HL-60 (cell line): ENCODE measurements around the gene GDF7.

Experiments used
- DNase-seq, 2 experiments: peaks; one replicate each; pipeline ENCODE4 v3.0.0-alpha.2; 2010 to 2020; ENCODE audit warnings: low read depth in 1 of 2, low spot score in 1 of 2
- H3K27ac ChIP-seq: fragments of 250-450 bp; sonication (Bioruptor Pico); replicated peaks from 2 replicates; pipeline ENCODE4 v1.5.1; 2020; ENCODE audit warnings: mild to moderate bottlenecking, moderate library complexity
- H3K27me3 ChIP-seq: fragments of 250-450 bp; sonication (Bioruptor Pico); 2 replicates; pipeline ENCODE4 v1.5.1; 2021; ENCODE audit warnings: mild to moderate bottlenecking, moderate library complexity; ENCODE audit not compliant: insufficient read depth, poor library complexity, severe bottlenecking
- H3K4me3 ChIP-seq: replicated peaks from 2 replicates; pipeline ENCODE4 v1.5.1; 2011; ENCODE audit warnings: mild to moderate bottlenecking, control low read depth, low read length; ENCODE audit not compliant: insufficient read depth
- CTCF ChIP-seq: IDR thresholded peaks from one replicate; pipeline ENCODE4 v1.5.1; 2011; ENCODE audit warnings: low read length, control low read depth, inconsistent platforms; ENCODE audit not compliant: insufficient read depth
- GABPA ChIP-seq: IDR thresholded peaks from 2 replicates; pipeline ENCODE4 v1.6.1; 2012; ENCODE audit warnings: low read depth
- POLR2AphosphoS5 ChIP-seq: IDR thresholded peaks from 2 replicates; pipeline ENCODE4 v1.6.1; 2012; ENCODE audit warnings: low read depth
- REST ChIP-seq: IDR thresholded peaks from 2 replicates; pipeline ENCODE4 v1.6.1; 2012; ENCODE audit warnings: low read depth; ENCODE audit not compliant: insufficient replicate concordance
- SPI1 ChIP-seq: IDR thresholded peaks from 2 replicates; pipeline ENCODE4 v1.6.1; 2012; ENCODE audit warnings: low read depth, mild to moderate bottlenecking, borderline replicate concordance

GDF7 gene

GRCh38 chr2:20680744-20681375, 13.9 kb downstream of the GDF7 start:
- H3K27me3 ChIP-seq: no peaks in the 10 kb centered on the region
- no peak overlapping the region for H3K4me3 ChIP-seq
- no peak for TF ChIP-seq CTCF
- TF ChIP-seq POLR2AphosphoS5: no peak
- no peak for TF ChIP-seq REST
- no peak for DNase-seq
- H3K27ac ChIP-seq: no peak overlapping the region

- no peak overlapping the region for H3K27ac ChIP-seq
- no peaks in the 10 kb centered on the region for H3K27me3 ChIP-seq
- DNase-seq: no peak
- H3K4me3 ChIP-seq: no peak overlapping the region
- TF ChIP-seq GABPA (no peak), SPI1 (no peak), REST (no peak), CTCF (no peak), POLR2AphosphoS5 (no peak)
These were observed 15.4 kb downstream of the GDF7 start for GRCh38 chr2:20682167-20682920.

- Histone ChIP-seq H3K27ac (no peak overlapping the region), H3K27me3 (no peaks in the 10 kb centered on the region), H3K4me3 (no peak overlapping the region)
- no peak for TF ChIP-seq GABPA
- DNase-seq: no peak
These were observed 17.7 kb downstream of the GDF7 start for GRCh38 chr2:20684581-20685063.

- Histone ChIP-seq H3K4me3 (no peak overlapping the region), H3K27ac (no peak overlapping the region), H3K27me3 (no peaks in the 10 kb centered on the region)
- TF ChIP-seq CTCF (no peak), REST (no peak), SPI1 (no peak), GABPA (no peak), POLR2AphosphoS5 (no peak)
- no peak for DNase-seq
These were observed 20.4 kb downstream of the GDF7 start for GRCh38 chr2:20687260-20687832.
